Stomach (tissue), 4 donors: Measurements from ENCODE around the gene CEP72.

Source experiments
- CTCF ChIP-seq, 7 experiments: fragments of 450-650 bp in 4 of 7; fragments of 200-600 bp in 3 of 7; sonication (generic) in 3 of 7; IDR thresholded peaks; one replicate each; pipeline ENCODE4 v1.5.1; 2016 to 2019; ENCODE audit warnings: antibody characterized with exemption in 7 of 7, control low read depth in 2 of 7, mild to moderate bottlenecking in 1 of 7
- POLR2AphosphoS5 ChIP-seq, 3 donors: sonication (generic); formaldehyde crosslinking; IDR thresholded peaks; one replicate each; pipeline ENCODE4 v1.6.1; 2016; ENCODE audit warnings: antibody characterized with exemption in 3 of 3

GRCh38 chr5:665541-665955 lies 53.4 kb downstream of the CEP72 start:
- TF ChIP-seq CTCF (IDR thresholded peaks at IDR 0.05) (no peak), POLR2AphosphoS5 (IDR thresholded peaks at IDR 0.05) (no peak)
